Fibroblast of upper back skin (primary cell): Measurements from ENCODE around the gene SERF2.
A peak's percentile ranks its signal among the peaks of the same experiment; 100 is the strongest.
"Not testable (repeated sequence)": the region's sequence is repeated elsewhere in the genome, so short reads cannot be mapped to it uniquely, and the experiment has no call there.

Source experiments
- DNase-seq: peaks from one replicate; pipeline ENCODE4 v3.0.0-alpha.2; 2013

Gene SERF2

GRCh38 chr15:43794269-43795037 lies 2.3 kb downstream of the SERF2 start:
- DNase-seq = peak; percentile 49

GRCh38 chr15:43795197-43795596 lies 3.1 kb downstream of the SERF2 start:
- no peak for DNase-seq

GRCh38 chr15:43795997-43796396 lies 3.9 kb downstream of the SERF2 start:
- no peak for DNase-seq

GRCh38 chr15:43796566-43796965 lies 4.4 kb downstream of the SERF2 start:
- DNase-seq = no peak

GRCh38 chr15:43799209-43799944 lies 7.3 kb downstream of the SERF2 start:
- no peak for DNase-seq

GRCh38 chr15:43799945-43800285 lies 7.8 kb downstream of the SERF2 start, which contains the start of gene SERINC4:
SERINC4 (minus strand) TSS chr15:43800220; CDS start chr15:43799986, 234 bp downstream.
- DNase-seq = no peak

- DNase-seq = peak; percentile 87
Observed at GRCh38 chr15:43800286-43801141, 8.4 kb downstream of the SERF2 start, which contains the start of gene HYPK. HYPK (plus strand) TSS chr15:43800599; CDS start chr15:43800623, 24 bp downstream.

GRCh38 chr15:43802676-43803075 lies 10.6 kb downstream of the SERF2 start:
- DNase-seq = not testable (repeated sequence)

GRCh38 chr15:43808435-43808950 lies 16.4 kb downstream of the SERF2 start:
- no peak for DNase-seq

- DNase-seq = no peak
Observed at GRCh38 chr15:43808960-43809678, 17.0 kb downstream of the SERF2 start.

- not testable (repeated sequence) for DNase-seq
Observed at GRCh38 chr15:43815064-43815463, 22.9 kb downstream of the SERF2 start.

GRCh38 chr15:43821505-43821904 lies 29.4 kb downstream of the SERF2 start:
- no peak for DNase-seq

- DNase-seq = peak; percentile 98
Observed at GRCh38 chr15:43824302-43825246, 32.5 kb downstream of the SERF2 start, which contains the start of gene MFAP1. MFAP1 (minus strand) TSS chr15:43824690; CDS start chr15:43824569, 121 bp downstream.

GRCh38 chr15:43825305-43825704 lies 33.2 kb downstream of the SERF2 start:
- DNase-seq = not testable (repeated sequence)

GRCh38 chr15:43826029-43826507 lies 33.9 kb downstream of the SERF2 start:
- DNase-seq = no peak

GRCh38 chr15:43826508-43827341 lies 34.6 kb downstream of the SERF2 start, which contains the start of gene WDR76:
WDR76 (plus strand) TSS chr15:43827002; CDS start chr15:43827033, 31 bp downstream.
- peak; percentile 81 for DNase-seq

GRCh38 chr15:43828061-43828657 lies 36.0 kb downstream of the SERF2 start:
- DNase-seq = peak; percentile 8

GRCh38 chr15:43829951-43830540 lies 37.9 kb downstream of the SERF2 start:
- DNase-seq = not testable (repeated sequence)
